Body of pancreas (tissue), 4 donors: ENCODE measurements around the gene SUPT3H. TPM values are rescaled to one million over a fixed set of nuclear protein-coding genes. Genes with fewer than 3 reads are reported as not detected.

Source experiments
- ATAC-seq: fragments of 150-250 bp; one replicate; pipeline ENCODE4 v1.9.1; 2016
- DNase-seq, 4 donors: peaks; one replicate each; pipeline ENCODE4 v3.0.0-alpha.2; 2019
- H3K27ac ChIP-seq, 4 donors: fragments of 200-600 bp; sonication (generic); 1 replicate in 3 of 4; 2 replicates in 1 of 4; pipeline versions ENCODE4 v1.5.1 to v1.6.1; 2016 to 2019; ENCODE audit warnings: mild to moderate bottlenecking in 1 of 4, mixed read lengths in 1 of 4, moderate library complexity in 1 of 4
- H3K27me3 ChIP-seq, 2 donors: fragments of 200-600 bp; sonication (generic); one replicate each; pipeline ENCODE4 v1.6.0; 2016; ENCODE audit warnings: mild to moderate bottlenecking in 1 of 2
- H3K36me3 ChIP-seq, 2 donors: fragments of 200-600 bp; sonication (generic); replicated peaks in 1 of 2; 2 replicates each; pipeline ENCODE4 v1.5.1; 2016; ENCODE audit warnings: low read depth in 2 of 2; ENCODE audit not compliant: insufficient read depth in 1 of 2
- H3K4me1 ChIP-seq: fragments of 200-600 bp; sonication (generic); one replicate; pipeline ENCODE4 v1.6.0; 2016
- H3K4me3 ChIP-seq, 2 donors: fragments of 200-600 bp; sonication (generic); 1 replicate in 1 of 2; 2 replicates in 1 of 2; pipeline ENCODE4 v1.5.1; 2016 to 2019
- H3K9me3 ChIP-seq, 3 donors: fragments of 200-600 bp; sonication (generic); 1 replicate in 2 of 3; 2 replicates in 1 of 3; pipeline ENCODE4 v1.5.1; 2016
- CTCF ChIP-seq, 7 experiments: fragments of 450-650 bp in 4 of 7; fragments of 200-600 bp in 3 of 7; sonication (generic) in 3 of 7; IDR thresholded peaks; one replicate each; pipeline ENCODE4 v1.5.1; 2016 to 2019; ENCODE audit warnings: antibody characterized with exemption in 7 of 7
- POLR2A ChIP-seq, 3 donors: fragments of 450-650 bp; IDR thresholded peaks; one replicate each; pipeline ENCODE4 v1.6.1; 2016; ENCODE audit warnings: antibody characterized with exemption in 3 of 3, mild to moderate bottlenecking in 2 of 3
- WGBS, 2 donors: methylation state at CpG; one replicate each; pipeline ENCODE4 v1.1.5; 2017; 5-methylcytosine and 5-hydroxymethylcytosine counted together
- intact Hi-C: fragments of 100-400 bp; cut with DNase I; formaldehyde crosslinking; loops from one replicate; pipeline ENCODE4 v1.15.1; 2023
- total RNA-seq, 2 donors: library from RNA; depleted of rRNA; stranded (reverse); fragments of >200 nt; gene quantifications; one replicate each; pipeline ENCODE4 v1.1.0, GENCODE V29; 2016

The SUPT3H gene
- total RNA-seq, 2 donors from 2014 or later: 4.9 to 6.7 TPM

DNA sequence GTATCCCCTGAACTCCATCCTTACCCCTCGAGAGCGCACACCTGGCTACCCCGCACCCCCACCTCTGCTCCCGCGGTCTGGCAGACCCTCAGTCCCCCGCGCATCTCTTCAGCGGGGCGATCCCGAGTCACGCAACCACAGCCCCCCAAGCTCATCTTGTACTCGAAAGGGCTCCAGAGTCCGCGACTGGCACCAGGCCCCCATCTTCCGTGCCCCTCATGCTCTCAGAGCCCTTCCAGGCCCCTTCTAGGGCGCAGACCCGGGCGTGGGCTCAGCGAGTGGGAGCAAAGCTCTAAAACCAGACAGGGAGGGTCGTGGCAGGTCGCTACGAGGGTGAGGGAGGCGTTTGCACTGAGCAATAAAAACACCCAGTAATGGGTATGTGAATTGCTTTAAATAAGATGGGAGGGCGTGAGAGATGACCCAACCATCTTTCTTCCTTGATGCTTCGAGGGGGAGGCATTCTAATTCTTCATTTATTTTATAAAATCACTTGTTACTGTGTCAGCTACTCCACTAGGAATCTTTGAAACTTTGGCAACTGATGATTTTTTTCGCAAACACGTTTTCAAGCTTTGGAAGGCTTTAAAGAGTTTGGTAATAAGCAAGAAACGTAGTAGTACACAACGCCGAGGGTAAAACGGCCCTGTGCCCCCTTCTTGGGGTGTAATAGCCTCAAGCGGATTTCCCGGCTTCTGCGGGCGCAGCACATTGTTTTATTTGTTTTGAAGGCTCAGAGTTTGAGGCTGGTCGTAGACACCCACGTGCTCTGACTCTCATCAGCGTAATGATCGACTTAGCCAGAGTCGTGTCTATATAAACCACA is 42.6 kb upstream of the SUPT3H start:
- peaks cover 5 to 48% of the 10 kb centered on the region in 2 donors for H3K27me3 ChIP-seq
- no peak overlapping the region for H3K27ac ChIP-seq
- DNase-seq (peak in 1 of 4 donors; percentile 13), ATAC-seq (no peak)
- H3K36me3 ChIP-seq: no peaks in the 10 kb centered on the region
- peaks cover 46% of the 10 kb centered on the region for H3K4me1 ChIP-seq
- H3K9me3 ChIP-seq: no peaks in the 10 kb centered on the region
- intact Hi-C loops: no loop called here
- no peak for TF ChIP-seq CTCF (IDR thresholded peaks at IDR 0.05)
- no peak for TF ChIP-seq POLR2A (IDR thresholded peaks at IDR 0.05)
- 9 to 14% methylated on average over 40 of the region's 40 CpGs for WGBS, 2 donors
- no peak overlapping the region for H3K4me3 ChIP-seq

DNA sequence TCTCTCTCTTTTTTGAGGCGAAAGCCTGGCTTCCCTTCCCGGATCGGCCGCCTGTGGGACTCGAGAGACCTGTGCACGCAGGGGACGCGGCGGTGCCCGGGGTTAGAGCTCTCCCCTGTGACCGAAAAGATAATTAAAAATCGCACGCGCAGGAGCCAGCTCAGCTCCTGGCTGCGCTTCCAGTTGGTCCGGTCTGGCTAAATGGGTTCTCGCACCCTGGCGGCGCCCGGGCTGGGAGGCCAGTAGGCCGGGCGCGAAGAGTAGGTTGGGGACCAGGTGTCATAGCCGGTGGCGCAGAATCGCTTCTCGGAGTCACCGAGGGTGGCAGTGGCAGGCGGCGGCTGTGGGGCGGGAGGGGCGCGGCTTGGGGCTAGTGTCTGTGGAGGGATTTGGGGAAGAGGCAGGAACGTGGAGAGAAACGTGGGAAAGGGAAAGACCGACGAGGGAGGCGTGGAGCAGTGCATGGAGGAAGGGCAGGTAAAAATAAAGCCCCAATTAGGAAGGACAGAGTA is 41.9 kb upstream of the SUPT3H start:
- TF ChIP-seq CTCF (IDR thresholded peaks at IDR 0.05) (peak in 5 of 7 experiments; percentile 25 to 49 (median 39)), POLR2A (IDR thresholded peaks at IDR 0.05) (no peak)
- no peaks in the 10 kb centered on the region for H3K9me3 ChIP-seq
- ATAC-seq (peak; percentile 51), DNase-seq (peak; percentile 41 to 64 (median 53))
- peaks cover 5 to 53% of the 10 kb centered on the region in 2 donors for H3K27me3 ChIP-seq
- WGBS, 2 donors: 3 to 5% methylated on average over 37 to 38 of the region's 38 CpGs
- H3K36me3 ChIP-seq: no peaks in the 10 kb centered on the region
- intact Hi-C loops: no loop called here
- peaks cover 46% of the 10 kb centered on the region for H3K4me1 ChIP-seq
- no peak overlapping the region for H3K4me3 ChIP-seq
- no peak overlapping the region for H3K27ac ChIP-seq

DNA sequence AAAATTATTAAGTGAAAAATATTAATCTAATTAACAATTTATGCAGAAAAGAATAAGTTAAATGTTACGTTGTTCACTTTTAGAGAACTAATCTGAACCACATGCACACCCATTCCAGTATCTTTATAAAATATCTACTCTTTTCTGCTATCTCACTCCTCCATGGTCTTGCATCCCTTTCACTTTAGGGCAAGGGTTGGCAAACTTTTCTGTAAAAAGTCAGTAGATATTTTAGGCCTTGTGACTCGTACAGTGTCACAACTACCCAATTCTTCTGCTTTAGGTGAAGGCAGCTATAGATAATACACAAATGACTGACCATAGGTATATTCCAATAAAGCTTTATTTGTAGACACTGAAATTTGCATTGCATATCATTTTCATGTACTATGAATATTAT is 39.7 kb upstream of the SUPT3H start:
- ATAC-seq: no peak
- WGBS, 2 donors: 68 to 81% methylated on average over 2 of the region's 2 CpGs

DNA sequence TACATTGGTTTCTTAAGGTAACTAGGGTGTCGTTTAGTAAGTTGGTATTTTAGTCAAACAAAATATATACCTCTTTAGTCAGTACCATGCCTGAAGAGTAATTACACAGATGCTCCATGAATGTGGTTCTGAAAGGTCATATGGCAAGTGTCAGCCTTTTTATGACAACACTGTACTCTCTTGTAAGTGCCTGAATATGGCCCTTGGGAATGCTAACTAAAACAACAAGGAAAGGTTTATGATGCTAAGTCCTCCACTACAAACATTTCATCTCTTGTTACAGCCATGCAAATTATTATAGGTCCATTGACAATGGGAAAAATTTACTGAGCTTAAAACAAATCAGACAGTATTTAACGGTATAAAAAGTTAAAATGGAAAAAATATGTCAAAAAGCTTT is 39.0 kb upstream of the SUPT3H start:
- Histone ChIP-seq H3K9me3 (no peaks in the 10 kb centered on the region), H3K36me3 (no peaks in the 10 kb centered on the region), H3K27ac (no peak overlapping the region), H3K27me3 (peaks cover 5 to 36% of the 10 kb centered on the region in 2 donors), H3K4me1 (peaks cover 24% of the 10 kb centered on the region), H3K4me3 (no peak overlapping the region)
- WGBS, 2 donors: 57 to 62% methylated on average over 2 of the region's 2 CpGs
- no peak for TF ChIP-seq CTCF (IDR thresholded peaks at IDR 0.05)
- no peak for DNase-seq
- intact Hi-C loops: no loop called here
- ATAC-seq: no peak

More for the DNA sequence above, 39.7 kb upstream of the SUPT3H start:
- no peak overlapping the region for H3K4me3 ChIP-seq
- intact Hi-C loops: no loop called here
- H3K36me3 ChIP-seq: no peaks in the 10 kb centered on the region
- H3K9me3 ChIP-seq: no peaks in the 10 kb centered on the region
- TF ChIP-seq CTCF (IDR thresholded peaks at IDR 0.05) (no peak), POLR2A (IDR thresholded peaks at IDR 0.05) (no peak)
- H3K27ac ChIP-seq: no peak overlapping the region
- peaks cover 30% of the 10 kb centered on the region for H3K4me1 ChIP-seq
- no peak for DNase-seq
- H3K27me3 ChIP-seq: peaks cover 5 to 41% of the 10 kb centered on the region in 2 donors
